Stimulated activated CD4-positive, alpha-beta T cell treated with anti-CD3 and anti-CD28 coated beads, Interleukin-1b, Interleukin-23, amount 100 ng/mL, for 48 hours (primary cell): ENCODE data around the gene IFT43.
A peak's percentile ranks its signal among the peaks of the same experiment; 100 is the strongest.

Experiments
- DNase-seq: peaks from one replicate; pipeline ENCODE4 v3.0.0-alpha.2; 2020

The IFT43 gene

GRCh38 chr14:75985618-75986438, at the start of gene IFT43:
TSS of gene IFT43 (plus strand) at chr14:75985763. CDS start at chr14:75985787, 24 bp downstream.
- peak; percentile 89 for DNase-seq

- no peak for DNase-seq
These were observed 46.4 kb upstream of the IFT43 start for GRCh38 chr14:75939200-75939599.

DNA sequence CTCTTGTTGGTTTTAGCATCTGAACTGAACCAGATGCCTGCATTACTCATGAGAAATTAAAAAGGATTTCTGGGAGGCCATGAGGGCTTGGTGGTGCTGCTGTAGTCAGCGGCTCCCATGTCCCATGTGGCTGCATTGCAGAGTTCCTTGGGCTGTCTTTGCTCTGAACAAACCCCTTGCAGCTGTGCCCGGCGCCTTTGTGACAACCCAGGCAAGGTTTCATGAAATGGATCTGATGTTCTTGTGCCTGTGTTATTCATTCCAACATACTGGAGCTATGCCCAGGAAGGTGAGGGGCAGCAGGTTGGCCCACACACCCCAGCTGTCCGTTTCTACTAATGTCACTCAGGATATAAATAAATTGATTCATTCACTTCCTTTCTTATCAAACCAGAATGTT, 44.5 kb upstream of the IFT43 start:
- no peak for DNase-seq

DNA sequence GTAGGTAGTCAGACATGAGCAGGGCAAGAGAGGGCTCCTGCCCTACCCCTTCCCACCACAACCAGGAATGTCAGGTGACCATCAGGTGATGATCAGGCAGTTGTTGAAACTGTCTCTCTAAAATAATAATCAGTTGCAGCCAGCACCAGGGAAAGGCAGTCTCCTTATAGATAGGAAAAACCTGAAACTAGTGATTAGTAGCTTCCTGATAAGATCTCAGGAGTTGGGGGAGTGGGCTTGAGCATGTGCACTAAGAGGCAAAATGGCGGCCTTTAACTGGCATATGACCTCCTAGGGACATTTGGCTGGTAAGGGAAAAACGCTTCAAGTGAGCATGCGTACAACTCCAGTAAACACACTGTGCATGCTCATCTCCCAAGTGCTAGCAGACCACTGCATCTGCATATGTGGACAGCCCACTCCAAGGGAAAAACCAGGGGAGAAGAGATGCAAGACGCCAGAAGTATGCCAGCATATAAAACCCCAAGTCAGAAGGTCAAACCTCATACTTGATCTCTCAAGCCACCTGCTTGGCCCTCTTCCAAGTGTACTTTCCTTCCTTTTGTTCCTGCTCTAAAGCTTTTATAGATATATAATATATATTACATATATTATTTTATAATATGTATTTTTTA, 40.8 kb upstream of the IFT43 start:
- DNase-seq, result no peak

DNA sequence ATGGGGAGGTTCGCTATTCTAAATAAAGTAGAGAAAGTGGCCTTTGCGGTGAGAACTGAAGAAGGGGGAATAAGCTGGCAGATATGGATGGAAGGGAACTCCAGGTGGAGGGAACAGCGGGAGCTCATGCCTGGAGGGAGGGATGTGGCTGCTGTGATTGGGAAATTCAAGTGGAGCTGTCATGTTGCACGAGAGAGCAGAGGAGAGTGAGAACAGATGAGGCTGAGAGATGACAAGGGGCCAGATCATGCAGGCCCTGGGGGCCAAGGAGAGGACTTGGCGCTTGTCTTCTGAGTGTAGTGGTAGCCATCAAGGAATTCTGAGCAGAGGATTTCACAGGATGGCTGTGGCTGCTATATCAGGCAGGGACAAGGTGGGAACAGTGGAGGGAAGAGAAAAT, 38.8 kb upstream of the IFT43 start:
- DNase-seq, result no peak

DNA sequence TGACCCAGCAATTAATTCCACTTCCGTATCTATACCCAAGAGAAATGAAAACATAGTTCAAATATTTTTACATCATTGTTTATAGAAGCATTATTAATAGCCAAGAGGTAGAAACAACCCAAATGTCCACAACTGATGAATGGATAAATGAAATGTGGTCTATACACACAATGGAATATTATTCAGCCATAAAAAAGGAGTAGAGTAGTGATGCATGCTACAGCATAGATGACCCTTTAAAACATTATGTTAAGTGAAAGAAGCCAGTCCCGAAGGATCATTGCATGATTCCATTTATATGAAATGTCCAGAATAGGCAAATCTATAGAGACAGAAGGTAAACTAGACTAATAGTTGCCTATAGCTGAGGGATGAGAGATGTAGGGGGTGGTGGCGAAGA, 33.1 kb upstream of the IFT43 start:
- no peak for DNase-seq

GRCh38 chr14:75959031-75959430, 26.5 kb upstream of the IFT43 start:
- DNase-seq, result no peak

- no peak for DNase-seq
These were observed 25.3 kb upstream of the IFT43 start for GRCh38 chr14:75960231-75960630.

- no peak for DNase-seq
These were observed 23.9 kb upstream of the IFT43 start for GRCh38 chr14:75961662-75962061.

DNA sequence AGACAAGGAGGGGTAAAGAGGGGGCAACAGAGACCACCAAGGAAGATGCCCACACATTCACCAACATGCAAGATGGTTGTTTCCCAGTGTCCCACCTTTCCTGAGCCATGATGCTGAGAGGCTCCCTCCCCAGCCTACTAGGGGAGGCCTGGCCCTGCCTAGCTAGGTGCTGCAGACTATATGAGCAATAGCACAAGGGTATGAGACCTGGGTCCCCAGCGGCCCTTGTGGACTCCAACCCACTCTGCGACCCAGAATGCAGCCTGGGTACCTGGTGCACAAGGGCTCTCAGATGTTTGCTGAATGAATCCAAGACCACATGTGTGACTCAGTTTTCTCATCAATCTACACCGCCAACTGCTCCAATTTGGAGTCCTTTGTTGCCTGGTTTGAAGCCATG, 17.7 kb upstream of the IFT43 start:
- no peak for DNase-seq

DNA sequence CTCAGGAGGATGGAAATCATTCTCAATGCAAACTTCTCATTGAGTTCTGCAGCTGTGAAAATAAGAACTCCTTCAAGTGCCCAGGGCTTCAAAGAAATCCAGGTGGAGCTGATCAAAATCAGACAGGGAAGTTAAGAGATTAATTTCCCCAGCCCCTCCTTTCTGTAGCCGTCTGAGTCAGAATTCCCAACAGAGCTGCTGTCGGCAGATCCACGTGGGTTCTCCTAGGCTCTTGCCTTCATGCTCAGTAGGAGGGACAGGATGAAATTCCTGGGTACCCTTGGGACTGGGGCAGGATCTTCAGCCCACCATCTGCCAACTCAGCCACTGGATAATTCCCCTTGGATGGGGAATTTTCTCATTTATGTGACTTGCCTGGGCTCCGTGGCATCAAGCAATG, 17.1 kb upstream of the IFT43 start:
- DNase-seq, result no peak

GRCh38 chr14:75969126-75969525, 16.4 kb upstream of the IFT43 start:
- no peak for DNase-seq

GRCh38 chr14:75969891-75970290, 15.7 kb upstream of the IFT43 start:
- DNase-seq, result no peak

DNA sequence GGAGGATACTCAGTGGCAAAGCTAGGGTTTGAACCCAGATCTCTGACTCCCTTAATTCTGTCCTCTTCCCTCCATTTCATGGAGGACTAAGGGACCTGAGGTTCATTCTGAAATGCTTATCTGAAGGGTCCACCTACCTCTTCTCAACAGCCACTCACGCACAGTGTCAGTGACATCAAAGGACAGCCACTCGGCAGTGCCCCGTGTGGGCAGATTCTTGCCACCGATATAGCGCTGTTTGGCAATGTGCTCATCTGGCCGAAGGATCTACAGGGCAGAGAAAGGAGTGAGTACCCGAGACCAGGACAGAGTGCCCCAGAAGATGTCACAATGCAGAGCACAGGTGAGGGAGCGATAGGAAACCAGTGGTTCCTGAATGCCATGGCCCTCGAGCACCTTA, 14.6 kb upstream of the IFT43 start:
- DNase-seq, result no peak

DNA sequence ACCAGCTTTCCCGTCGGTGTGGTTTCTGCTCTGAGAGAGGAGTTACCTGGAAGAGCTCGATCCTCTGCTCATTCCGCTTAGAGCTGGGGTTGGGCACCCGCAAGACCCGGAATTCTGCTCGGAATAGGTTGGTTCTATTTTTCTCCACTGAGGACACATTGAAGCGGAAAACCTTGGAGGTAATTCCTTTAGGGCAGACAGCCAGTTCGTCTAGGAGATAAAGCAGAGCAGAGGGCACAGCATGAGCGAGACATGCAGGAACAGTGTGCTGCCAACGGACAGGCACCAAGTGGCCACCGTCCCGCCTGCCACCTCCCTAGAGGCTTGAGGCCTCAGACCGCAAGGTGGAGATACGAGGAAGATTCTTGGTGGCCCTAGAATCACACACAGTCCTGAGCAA, 14.1 kb upstream of the IFT43 start:
- DNase-seq, result no peak

GRCh38 chr14:75972801-75973421, 12.7 kb upstream of the IFT43 start:
- no peak for DNase-seq

DNA sequence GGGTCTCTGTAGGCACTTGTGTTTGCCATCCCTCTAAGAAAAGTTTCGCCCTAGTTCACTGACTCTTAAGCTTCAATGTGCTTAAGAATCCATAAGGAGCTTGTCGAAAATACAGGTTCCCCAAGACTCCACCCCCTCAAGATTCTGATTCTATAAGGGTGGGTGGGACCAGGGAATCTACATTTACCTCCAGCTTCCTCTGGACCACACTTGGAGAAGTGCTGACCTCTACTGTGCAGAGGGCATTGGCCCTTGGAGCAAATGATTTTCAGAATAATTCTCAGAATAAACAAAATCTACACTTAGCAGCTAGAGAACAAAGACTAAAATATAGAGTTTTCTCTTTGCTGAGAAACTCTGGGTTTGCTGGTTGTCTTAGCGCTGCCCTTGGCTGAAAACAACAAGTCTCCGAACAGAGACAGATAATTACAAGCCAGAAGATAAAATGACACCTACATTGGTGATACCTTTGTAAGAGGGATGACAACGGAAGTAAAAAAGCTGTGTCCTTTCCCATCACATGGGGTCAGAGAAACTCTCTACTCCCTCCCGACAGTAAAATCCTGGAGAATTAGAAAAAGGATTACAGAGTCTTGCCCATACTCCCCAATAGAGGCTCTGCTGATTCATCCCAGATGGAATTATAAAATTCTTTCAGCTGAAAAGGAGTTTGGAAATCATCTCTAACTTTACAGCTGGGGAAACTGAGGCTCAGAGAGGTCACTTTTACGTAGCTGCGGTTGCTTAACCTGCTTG, 8.6 kb upstream of the IFT43 start:
- no peak for DNase-seq

- DNase-seq, result no peak
These were observed 8.0 kb upstream of the IFT43 start for GRCh38 chr14:75977582-75977943.

DNA sequence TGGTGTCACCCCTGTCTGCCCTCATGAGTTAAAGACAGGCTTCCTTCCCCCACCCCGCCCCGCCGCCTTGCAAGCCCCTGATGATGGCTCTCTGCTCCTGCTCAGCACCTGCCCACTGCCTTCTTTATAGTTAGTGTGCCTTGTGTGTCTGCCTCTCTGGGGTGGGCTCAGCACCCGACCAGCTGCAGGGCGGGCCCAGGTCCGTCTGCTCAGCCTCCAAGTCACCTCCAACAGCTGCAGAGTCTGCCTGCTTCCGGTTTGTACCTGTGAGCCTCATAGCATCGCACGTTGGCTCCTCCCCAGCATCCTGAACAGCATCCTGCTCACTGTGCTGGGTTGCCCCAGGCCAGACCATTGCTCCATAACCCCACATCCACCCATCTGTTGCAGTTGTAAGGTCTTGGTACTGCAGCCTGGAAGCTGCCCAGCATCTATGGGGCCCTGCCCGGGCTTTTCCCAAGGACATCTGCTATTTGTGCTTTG, 7.3 kb upstream of the IFT43 start:
- DNase-seq, result no peak

DNA sequence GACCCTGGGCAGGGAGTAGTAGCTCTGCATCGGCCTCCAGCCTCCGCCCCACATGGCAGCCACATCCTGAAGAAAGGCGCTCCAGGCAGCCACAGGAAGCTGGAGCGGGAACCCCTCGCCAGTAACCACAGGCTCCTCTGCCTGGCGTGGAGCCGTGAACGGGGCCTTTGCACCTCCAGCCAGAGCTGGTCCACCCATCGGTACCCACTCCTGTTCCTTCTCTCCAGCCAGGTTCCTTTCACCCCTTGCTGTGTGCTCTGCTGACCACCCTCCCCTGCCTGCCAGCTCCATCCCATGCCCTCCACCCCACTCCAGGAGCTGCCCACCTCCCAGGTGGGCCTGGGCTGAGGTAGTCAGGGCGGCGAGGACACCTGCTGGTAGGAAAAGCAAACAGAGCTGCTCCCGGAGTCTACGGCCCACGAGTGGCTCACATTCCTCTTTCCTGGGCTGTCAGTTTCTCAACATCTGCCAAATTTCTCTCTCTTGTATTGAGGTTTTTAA, 6.4 kb upstream of the IFT43 start:
- no peak for DNase-seq

DNA sequence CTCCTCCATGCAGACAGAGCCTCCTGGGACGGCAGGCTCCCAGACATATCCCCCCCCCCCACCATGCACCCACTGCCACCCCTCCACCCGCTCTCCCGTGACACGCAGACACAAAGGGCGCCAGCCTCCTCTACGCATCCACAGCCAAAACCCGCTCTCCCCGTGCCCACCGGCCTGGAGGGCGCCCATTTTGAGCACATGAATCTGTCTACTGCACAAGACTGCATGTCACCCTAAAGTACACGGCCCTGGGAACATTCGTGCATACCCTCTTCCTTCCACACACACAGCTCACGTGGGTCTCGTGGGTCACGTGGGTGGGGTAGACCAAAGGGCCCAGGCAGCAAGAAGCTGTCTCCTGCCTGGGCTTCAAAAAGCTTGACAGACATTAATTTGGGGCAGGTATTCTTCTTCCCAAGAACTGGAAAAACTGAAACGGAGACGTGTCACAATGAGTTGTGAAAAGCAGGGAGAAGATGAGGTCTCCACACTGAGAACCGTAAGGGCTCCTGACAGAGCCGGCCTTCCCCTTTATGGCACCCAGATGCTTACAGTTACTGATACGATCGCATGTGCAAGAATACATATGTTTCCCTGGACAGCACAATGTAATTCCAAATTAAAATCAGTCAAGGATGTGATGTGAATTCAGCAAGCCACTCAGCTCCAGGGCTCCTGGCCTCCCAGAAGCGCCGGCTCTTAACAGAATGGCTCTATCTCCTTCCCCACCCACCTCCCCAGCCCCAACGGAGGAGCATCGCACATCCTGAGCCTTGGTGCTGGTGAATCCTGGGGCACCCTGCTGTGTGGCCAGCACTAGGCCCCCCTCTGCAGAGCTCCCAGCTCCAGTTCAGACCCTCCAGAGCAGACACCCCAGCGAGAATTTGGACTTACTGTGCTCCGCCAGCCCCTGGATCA, 5.7 kb upstream of the IFT43 start:
- no peak for DNase-seq

- DNase-seq, result no peak
These were observed 4.7 kb upstream of the IFT43 start for GRCh38 chr14:75980856-75981255.
